ENCODE measurements around the gene OXCT2. TPM values are rescaled to one million over a fixed set of nuclear protein-coding genes. Genes with fewer than 3 reads are reported as not detected.

Gene OXCT2
- total and polyA plus RNA-seq, 9 of the 15 experiments (the other 6 are each of a cell fraction or from before 2014, with no cell fraction given), result 0.08 to 0.64 (median 0.22) TPM; not detected in 2

- TF ChIP-seq ETV6 (IDR thresholded peaks at IDR 0.05; ENCODE audit: borderline replicate concordance in 1 of 2, low read depth in 2 of 2, low read length in 1 of 2) (no peak), ETV6 (CRISPR knock-in tag; IDR thresholded peaks at IDR 0.05; ENCODE audit: borderline replicate concordance) (no peak), RBM15 (IDR thresholded peaks at IDR 0.05; ENCODE audit: insufficient read depth, low read length) (no peak), HNRNPUL1 (IDR thresholded peaks at IDR 0.05; ENCODE audit: low read length) (no peak), ZNF347 (CRISPR knock-in tag; IDR thresholded peaks at IDR 0.05; ENCODE audit: low read depth) (no peak), ARID3A (IDR thresholded peaks at IDR 0.05; ENCODE audit: borderline replicate concordance, low read depth, low read length) (no peak), SMARCE1 (IDR thresholded peaks at IDR 0.05) (no peak), HDAC6 (IDR thresholded peaks at IDR 0.05; ENCODE audit: low read depth, low read length) (no peak)
- TF ChIP-seq, protein P1, sequence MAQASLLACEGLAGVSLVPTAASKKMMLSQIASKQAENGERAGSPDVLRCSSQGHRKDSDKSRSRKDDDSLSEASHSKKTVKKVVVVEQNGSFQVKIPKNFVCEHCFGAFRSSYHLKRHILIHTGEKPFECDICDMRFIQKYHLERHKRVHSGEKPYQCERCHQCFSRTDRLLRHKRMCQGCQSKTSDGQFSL (CRISPR knock-in tag; IDR thresholded peaks at IDR 0.05), result no peak
- TF ChIP-seq, protein P1 (tag; IDR thresholded peaks at IDR 0.05), result no peak
- TF ChIP-seq, protein P2, sequence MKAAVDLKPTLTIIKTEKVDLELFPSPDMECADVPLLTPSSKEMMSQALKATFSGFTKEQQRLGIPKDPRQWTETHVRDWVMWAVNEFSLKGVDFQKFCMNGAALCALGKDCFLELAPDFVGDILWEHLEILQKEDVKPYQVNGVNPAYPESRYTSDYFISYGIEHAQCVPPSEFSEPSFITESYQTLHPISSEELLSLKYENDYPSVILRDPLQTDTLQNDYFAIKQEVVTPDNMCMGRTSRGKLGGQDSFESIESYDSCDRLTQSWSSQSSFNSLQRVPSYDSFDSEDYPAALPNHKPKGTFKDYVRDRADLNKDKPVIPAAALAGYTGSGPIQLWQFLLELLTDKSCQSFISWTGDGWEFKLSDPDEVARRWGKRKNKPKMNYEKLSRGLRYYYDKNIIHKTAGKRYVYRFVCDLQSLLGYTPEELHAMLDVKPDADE (conservative IDR thresholded peaks at IDR 0.05; ENCODE audit: control insufficient read depth, low read depth, low read length), result no peak
- TF ChIP-seq, protein P3, sequence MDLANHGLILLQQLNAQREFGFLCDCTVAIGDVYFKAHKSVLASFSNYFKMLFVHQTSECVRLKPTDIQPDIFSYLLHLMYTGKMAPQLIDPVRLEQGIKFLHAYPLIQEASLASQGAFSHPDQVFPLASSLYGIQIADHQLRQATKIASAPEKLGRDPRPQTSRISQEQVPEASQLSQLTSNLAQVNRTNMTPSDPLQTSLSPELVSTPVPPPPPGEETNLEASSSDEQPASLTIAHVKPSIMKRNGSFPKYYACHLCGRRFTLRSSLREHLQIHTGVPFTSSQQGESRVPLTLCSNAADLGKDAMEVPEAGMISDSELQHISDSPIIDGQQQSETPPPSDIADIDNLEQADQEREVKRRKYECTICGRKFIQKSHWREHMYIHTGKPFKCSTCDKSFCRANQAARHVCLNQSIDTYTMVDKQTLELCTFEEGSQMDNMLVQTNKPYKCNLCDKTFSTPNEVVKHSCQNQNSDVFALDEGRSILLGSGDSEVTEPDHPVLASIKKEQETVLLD (IDR thresholded peaks at IDR 0.05), result no peak
- TF ChIP-seq, protein P4, sequence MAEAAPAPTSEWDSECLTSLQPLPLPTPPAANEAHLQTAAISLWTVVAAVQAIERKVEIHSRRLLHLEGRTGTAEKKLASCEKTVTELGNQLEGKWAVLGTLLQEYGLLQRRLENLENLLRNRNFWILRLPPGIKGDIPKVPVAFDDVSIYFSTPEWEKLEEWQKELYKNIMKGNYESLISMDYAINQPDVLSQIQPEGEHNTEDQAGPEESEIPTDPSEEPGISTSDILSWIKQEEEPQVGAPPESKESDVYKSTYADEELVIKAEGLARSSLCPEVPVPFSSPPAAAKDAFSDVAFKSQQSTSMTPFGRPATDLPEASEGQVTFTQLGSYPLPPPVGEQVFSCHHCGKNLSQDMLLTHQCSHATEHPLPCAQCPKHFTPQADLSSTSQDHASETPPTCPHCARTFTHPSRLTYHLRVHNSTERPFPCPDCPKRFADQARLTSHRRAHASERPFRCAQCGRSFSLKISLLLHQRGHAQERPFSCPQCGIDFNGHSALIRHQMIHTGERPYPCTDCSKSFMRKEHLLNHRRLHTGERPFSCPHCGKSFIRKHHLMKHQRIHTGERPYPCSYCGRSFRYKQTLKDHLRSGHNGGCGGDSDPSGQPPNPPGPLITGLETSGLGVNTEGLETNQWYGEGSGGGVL (CRISPR knock-in tag; IDR thresholded peaks at IDR 0.05), result no peak
Observed at GRCh38 chr1:39757501-39757900, 13.6 kb downstream of the OXCT2 start (continued).

All from K562 (cell line).